Ishikawa (cell line): ENCODE measurements around the gene P3H2.

Experiments
- CEBPB ChIP-seq: IDR thresholded peaks from 2 replicates; pipeline ENCODE4 v1.6.1; 2012
- CREB1 ChIP-seq: IDR thresholded peaks from 2 replicates; pipeline ENCODE4 v1.6.1; 2012; ENCODE audit warnings: low read depth
- EGR1 ChIP-seq: IDR thresholded peaks from 2 replicates; pipeline ENCODE4 v1.6.1; 2012
- EP300 ChIP-seq: IDR thresholded peaks from 2 replicates; pipeline ENCODE4 v1.6.1; 2012; ENCODE audit warnings: borderline replicate concordance
- FOXM1 ChIP-seq: IDR thresholded peaks from 2 replicates; pipeline ENCODE4 v1.6.1; 2012; ENCODE audit warnings: low read depth, borderline replicate concordance
- MAX ChIP-seq: IDR thresholded peaks from 2 replicates; pipeline ENCODE4 v1.6.1; 2012
- NFIC ChIP-seq: IDR thresholded peaks from 2 replicates; pipeline ENCODE4 v1.6.1; 2012
- RAD21 ChIP-seq: IDR thresholded peaks from 2 replicates; pipeline ENCODE4 v1.6.1; 2012; ENCODE audit warnings: low read depth
- REST ChIP-seq: IDR thresholded peaks from 2 replicates; pipeline ENCODE4 v1.6.1; 2012; ENCODE audit warnings: low read depth, mild to moderate bottlenecking
- TAF1 ChIP-seq: IDR thresholded peaks from 2 replicates; pipeline ENCODE4 v1.6.1; 2012; ENCODE audit warnings: low read depth, mild to moderate bottlenecking
- TCF12 ChIP-seq: IDR thresholded peaks from 2 replicates; pipeline ENCODE4 v1.6.1; 2012; ENCODE audit warnings: low read depth
- TEAD4 ChIP-seq: IDR thresholded peaks from 2 replicates; pipeline ENCODE4 v1.6.1; 2012
- USF1 ChIP-seq: IDR thresholded peaks from 2 replicates; pipeline ENCODE4 v1.6.1; 2012
- YY1 ChIP-seq: IDR thresholded peaks from 2 replicates; pipeline ENCODE4 v1.6.1; 2012; ENCODE audit warnings: low read depth
- ZBTB7A ChIP-seq: IDR thresholded peaks from 2 replicates; pipeline ENCODE4 v1.6.1; 2012; ENCODE audit warnings: low read depth

P3H2 gene

GRCh38 chr3:190119461-190120268, 1.0 kb downstream of the P3H2 start:
- TF ChIP-seq YY1: no peak

- TF ChIP-seq MAX (no peak), FOXM1 (no peak), YY1 (no peak), ZBTB7A (no peak), NFIC (no peak), REST (no peak), CREB1 (no peak), CEBPB (no peak), TEAD4 (no peak), TCF12 (no peak), EGR1 (no peak), RAD21 (no peak), EP300 (no peak), USF1 (no peak), TAF1 (no peak)
These were observed 2.3 kb downstream of the P3H2 start for GRCh38 chr3:190118438-190118837.

- TF ChIP-seq USF1: no peak
- no peak for TF ChIP-seq EP300
- no peak for TF ChIP-seq REST
- no peak for TF ChIP-seq TAF1
- no peak for TF ChIP-seq CEBPB
- no peak for TF ChIP-seq MAX
- TF ChIP-seq YY1: no peak
- TF ChIP-seq CREB1: no peak
- no peak for TF ChIP-seq ZBTB7A
- TF ChIP-seq RAD21: no peak
These were observed 2.7 kb downstream of the P3H2 start for GRCh38 chr3:190117981-190118380.

- TF ChIP-seq CEBPB: no peak
- peak; percentile 67 for TF ChIP-seq REST
These were observed 4.1 kb downstream of the P3H2 start for GRCh38 chr3:190116551-190117067.

- TF ChIP-seq CEBPB (no peak), TEAD4 (no peak), TCF12 (no peak), REST (no peak), YY1 (no peak), EP300 (no peak), USF1 (no peak), CREB1 (no peak), EGR1 (no peak), FOXM1 (no peak), TAF1 (no peak), ZBTB7A (no peak), RAD21 (no peak), MAX (no peak), NFIC (no peak)
These were observed 9.9 kb downstream of the P3H2 start for GRCh38 chr3:190110826-190111225.
